Breast epithelium (tissue), 4 donors: ENCODE data around the gene NCR3LG1. TPM values are rescaled to one million over a fixed set of nuclear protein-coding genes. Genes with fewer than 3 reads are reported as not detected.

Source experiments
- DNase-seq, 2 donors: peaks; one replicate each; pipeline ENCODE4 v3.0.0-alpha.2; 2019; ENCODE audit warnings: low spot score in 2 of 2
- H3K27ac ChIP-seq, 2 donors: fragments of 200-600 bp; sonication (generic) in 1 of 2; one replicate each; pipeline ENCODE4 v1.5.1; 2016 to 2019; ENCODE audit warnings: mild to moderate bottlenecking in 1 of 2
- H3K27me3 ChIP-seq, 2 donors: fragments of 200-600 bp; sonication (generic) in 1 of 2; one replicate each; pipeline versions ENCODE4 v1.5.1 to v1.6.0; 2017 to 2019; ENCODE audit warnings: control low read depth in 1 of 2, mild to moderate bottlenecking in 1 of 2
- H3K36me3 ChIP-seq: fragments of 200-600 bp; one replicate; pipeline ENCODE4 v1.5.1; 2019
- H3K4me1 ChIP-seq, 2 donors: fragments of 200-600 bp; sonication (generic); one replicate each; pipeline ENCODE4 v1.5.1; 2016 to 2019; ENCODE audit warnings: control low read depth in 1 of 2
- H3K4me3 ChIP-seq, 3 donors: fragments of 200-600 bp; sonication (generic); 1 replicate in 2 of 3; 2 replicates in 1 of 3; pipeline ENCODE4 v1.5.1; 2016 to 2019; ENCODE audit warnings: mild to moderate bottlenecking in 3 of 3, moderate library complexity in 2 of 3
- H3K9me3 ChIP-seq, 2 donors: fragments of 200-600 bp; sonication (generic) in 1 of 2; one replicate each; pipeline ENCODE4 v1.5.1; 2016 to 2019; ENCODE audit warnings: control low read depth in 1 of 2
- CTCF ChIP-seq, 3 donors: fragments of 450-650 bp; IDR thresholded peaks; one replicate each; pipeline ENCODE4 v1.5.1; 2016 to 2017; ENCODE audit warnings: antibody characterized with exemption in 3 of 3, mild to moderate bottlenecking in 3 of 3, moderate library complexity in 3 of 3
- POLR2A ChIP-seq: fragments of 450-650 bp; IDR thresholded peaks from one replicate; pipeline ENCODE4 v1.6.1; 2016; ENCODE audit warnings: antibody characterized with exemption, mild to moderate bottlenecking, moderate library complexity
- POLR2AphosphoS5 ChIP-seq, 3 donors: sonication (generic); formaldehyde crosslinking; IDR thresholded peaks; one replicate each; pipeline ENCODE4 v1.6.1; 2017; ENCODE audit warnings: antibody characterized with exemption in 3 of 3
- intact Hi-C: fragments of 100-400 bp; cut with DNase I; formaldehyde crosslinking; loops from one replicate; pipeline ENCODE4 v1.15.1; 2023; ENCODE audit warnings: low total_unique reads
- total RNA-seq, 3 donors: library from RNA; depleted of rRNA; stranded (reverse); fragments of >200 nt; gene quantifications; one replicate each; pipeline ENCODE4 v1.1.0, GENCODE V29; 2016

The NCR3LG1 gene
- total RNA-seq, 3 donors from 2014 or later, result 2.9 to 5.0 (median 4.3) TPM

GRCh38 chr11:17353821-17354600, 2.4 kb downstream of the NCR3LG1 start:
- H3K27ac ChIP-seq, result peak overlapping the region in 1 of 2 donors; percentile 86
- no peak for DNase-seq
- no peak for TF ChIP-seq POLR2A
- no peak for TF ChIP-seq POLR2AphosphoS5 (IDR thresholded peaks at IDR 0.05)
- no peak for TF ChIP-seq CTCF (IDR thresholded peaks at IDR 0.05)
- H3K4me3 ChIP-seq, result peak overlapping the region; percentile 54 to 88 (median 64)
- H3K4me1 ChIP-seq, result no peaks in the 10 kb centered on the region
- H3K27me3 ChIP-seq, result no peaks in the 10 kb centered on the region
- intact Hi-C loops, result no loop called here
- H3K9me3 ChIP-seq, result no peaks in the 10 kb centered on the region
- no peaks in the 10 kb centered on the region for H3K36me3 ChIP-seq

GRCh38 chr11:17354601-17354991, 3.0 kb downstream of the NCR3LG1 start:
- H3K4me1 ChIP-seq, result no peaks in the 10 kb centered on the region
- intact Hi-C loops, result no loop called here

GRCh38 chr11:17366495-17366894, 14.9 kb downstream of the NCR3LG1 start:
- peaks cover 21 to 34% of the 10 kb centered on the region in 2 donors for H3K9me3 ChIP-seq
- no peaks in the 10 kb centered on the region for H3K4me1 ChIP-seq
- no peak overlapping the region for H3K27ac ChIP-seq
- no peak for TF ChIP-seq POLR2A
- TF ChIP-seq POLR2AphosphoS5 (IDR thresholded peaks at IDR 0.05), result no peak
- no peak for TF ChIP-seq CTCF (IDR thresholded peaks at IDR 0.05)
- DNase-seq, result no peak
- no peaks in the 10 kb centered on the region for H3K27me3 ChIP-seq
- H3K4me3 ChIP-seq, result no peak overlapping the region
- H3K36me3 ChIP-seq, result no peaks in the 10 kb centered on the region
- intact Hi-C loops, result no loop called here

More at GRCh38 chr11:17354601-17354991, 3.0 kb downstream of the NCR3LG1 start:
- DNase-seq, result peak in 1 of 2 donors; percentile 38
- TF ChIP-seq POLR2A (no peak), CTCF (IDR thresholded peaks at IDR 0.05) (peak in 2 of 3 donors; percentile 45 to 57), POLR2AphosphoS5 (IDR thresholded peaks at IDR 0.05) (no peak)
- Histone ChIP-seq H3K27me3 (no peaks in the 10 kb centered on the region), H3K4me3 (no peak overlapping the region), H3K27ac (no peak overlapping the region), H3K36me3 (no peaks in the 10 kb centered on the region), H3K9me3 (no peaks in the 10 kb centered on the region)

- TF ChIP-seq POLR2A (no peak), POLR2AphosphoS5 (IDR thresholded peaks at IDR 0.05) (no peak), CTCF (IDR thresholded peaks at IDR 0.05) (no peak)
- peaks cover 40 to 54% of the 10 kb centered on the region in 2 donors for H3K9me3 ChIP-seq
- no peak overlapping the region for H3K4me3 ChIP-seq
- H3K27ac ChIP-seq, result no peak overlapping the region
- no peak for DNase-seq
- intact Hi-C loops, result no loop called here
- H3K36me3 ChIP-seq, result no peaks in the 10 kb centered on the region
- no peaks in the 10 kb centered on the region for H3K27me3 ChIP-seq
- H3K4me1 ChIP-seq, result no peaks in the 10 kb centered on the region
Observed at GRCh38 chr11:17368551-17368950, 17.0 kb downstream of the NCR3LG1 start.

- Histone ChIP-seq H3K27ac (no peak overlapping the region), H3K9me3 (peaks cover 45 to 59% of the 10 kb centered on the region in 2 donors), H3K27me3 (no peaks in the 10 kb centered on the region), H3K4me1 (no peaks in the 10 kb centered on the region), H3K36me3 (no peaks in the 10 kb centered on the region), H3K4me3 (no peak overlapping the region)
- intact Hi-C loops, result no loop called here
- no peak for DNase-seq
- TF ChIP-seq POLR2A, result no peak
- no peak for TF ChIP-seq POLR2AphosphoS5 (IDR thresholded peaks at IDR 0.05)
- TF ChIP-seq CTCF (IDR thresholded peaks at IDR 0.05), result no peak
Observed at GRCh38 chr11:17369094-17369493, 17.5 kb downstream of the NCR3LG1 start.
